HEK293T (cell line): ENCODE data around the gene MORN5.

Source experiments
- BHLHE40 ChIP-seq: fragments of 450-650 bp; IDR thresholded peaks from 2 replicates; pipeline ENCODE4 v1.6.1; 2016; ENCODE audit warnings: mild to moderate bottlenecking, moderate library complexity, borderline replicate concordance
- CTBP1 ChIP-seq: fragments of 450-650 bp; IDR thresholded peaks from 2 replicates; pipeline ENCODE4 v1.6.1; 2016; ENCODE audit warnings: borderline replicate concordance
- ELF4 ChIP-seq: fragments of 450-650 bp; IDR thresholded peaks from 2 replicates; pipeline ENCODE4 v1.6.1; 2017; ENCODE audit warnings: antibody characterized with exemption
- FOXA1 ChIP-seq: fragments of 450-650 bp; IDR thresholded peaks from 2 replicates; pipeline ENCODE4 v1.6.1; 2016; ENCODE audit warnings: mild to moderate bottlenecking
- FOXK2 ChIP-seq: fragments of 450-650 bp; IDR thresholded peaks from 2 replicates; pipeline ENCODE4 v1.6.1; 2016; ENCODE audit warnings: mild to moderate bottlenecking
- FOXM1 ChIP-seq: fragments of 450-650 bp; IDR thresholded peaks from 2 replicates; pipeline ENCODE4 v1.6.1; 2017; ENCODE audit warnings: mild to moderate bottlenecking, borderline replicate concordance
- HDGF ChIP-seq: fragments of 450-650 bp; IDR thresholded peaks from 2 replicates; pipeline ENCODE4 v1.6.1; 2017; ENCODE audit warnings: antibody characterized with exemption, borderline replicate concordance
- LEF1 ChIP-seq: fragments of 450-650 bp; IDR thresholded peaks from 2 replicates; pipeline ENCODE4 v1.6.1; 2017; ENCODE audit warnings: mild to moderate bottlenecking, borderline replicate concordance
- NFRKB ChIP-seq: fragments of 450-650 bp; IDR thresholded peaks from 2 replicates; pipeline ENCODE4 v1.6.1; 2016; ENCODE audit warnings: mild to moderate bottlenecking, moderate library complexity
- SP1 ChIP-seq: fragments of 450-650 bp; IDR thresholded peaks from 2 replicates; pipeline ENCODE4 v1.6.1; 2017
- SUZ12 ChIP-seq: fragments of 450-650 bp; IDR thresholded peaks from 2 replicates; pipeline ENCODE4 v1.6.1; 2016; ENCODE audit warnings: mild to moderate bottlenecking
- ZNF384 ChIP-seq: fragments of 450-650 bp; IDR thresholded peaks from 2 replicates; pipeline ENCODE4 v1.6.1; 2016

DNA sequence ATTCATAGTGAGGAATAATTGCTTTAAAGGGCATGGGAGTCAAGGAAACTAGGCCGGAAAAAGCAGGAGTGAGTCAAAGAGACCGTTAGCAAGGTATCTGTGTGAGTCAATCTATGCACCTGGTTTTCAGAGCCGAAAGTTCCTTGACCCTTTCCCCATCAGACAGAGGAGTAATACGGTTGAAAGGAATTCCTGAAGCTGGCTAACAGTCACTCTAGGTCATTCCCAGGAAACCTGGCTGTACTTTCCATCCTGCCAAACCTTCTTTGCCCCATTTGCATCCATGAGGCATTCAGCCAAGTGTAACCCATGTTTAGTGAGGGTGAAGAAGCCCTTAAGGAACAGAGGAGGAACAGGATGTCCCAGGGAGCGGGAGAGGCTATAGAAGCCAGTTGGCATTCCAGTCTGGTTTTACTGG is 88.7 kb downstream of the MORN5 start:
- TF ChIP-seq HDGF = no peak
- TF ChIP-seq FOXA1 = no peak
- TF ChIP-seq SUZ12 = no peak
- no peak for TF ChIP-seq LEF1
- TF ChIP-seq FOXM1 = no peak
- TF ChIP-seq ELF4 = no peak
- TF ChIP-seq SP1 = no peak
- no peak for TF ChIP-seq BHLHE40
- TF ChIP-seq FOXK2 = no peak
- TF ChIP-seq NFRKB = no peak
- no peak for TF ChIP-seq ZNF384
- TF ChIP-seq CTBP1 = no peak
